ENCODE data around the gene MICAL1. TPM values are rescaled to one million over a fixed set of nuclear protein-coding genes. Genes with fewer than 3 reads are reported as not detected.
A peak's percentile ranks its signal among the peaks of the same experiment; 100 is the strongest.

The MICAL1 gene
- total and polyA plus RNA-seq, 2 donors from 2014 or later: 13.7 to 38.7 TPM

DNA sequence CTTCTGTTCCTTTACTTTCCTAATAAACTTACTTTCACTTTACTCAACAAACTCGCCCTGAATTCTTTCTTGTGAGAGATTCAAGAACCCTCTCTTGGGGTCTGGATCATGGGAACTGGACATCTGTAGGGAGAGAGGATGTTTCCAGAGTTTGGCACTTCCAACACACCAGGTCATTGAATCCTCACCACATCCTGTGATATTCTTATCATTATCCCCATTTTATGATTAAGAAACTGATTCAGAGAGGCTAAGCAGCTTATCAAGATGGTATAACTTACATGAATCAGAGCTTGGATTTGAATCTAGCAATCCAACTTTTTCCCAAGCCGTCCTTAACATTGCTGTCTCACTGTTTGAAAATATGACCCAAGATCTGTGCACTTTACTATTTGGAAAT is 30.6 kb downstream of the MICAL1 start:
- no peaks in the 10 kb centered on the region for H3K9me3 ChIP-seq (ENCODE audit: control insufficient read depth in 2 of 3, insufficient read depth in 1 of 3, low read length in 3 of 3)
- DNase-seq: no peak
- H3K27me3 ChIP-seq (ENCODE audit: control insufficient read depth, insufficient read depth, low read length): no peaks in the 10 kb centered on the region
- no peak overlapping the region for H3K9ac ChIP-seq (ENCODE audit: low read length in 3 of 3)
- H3K4me1 ChIP-seq (ENCODE audit: control insufficient read depth in 2 of 3, insufficient read depth in 2 of 3, low read depth in 1 of 3, low read length in 3 of 3): peaks cover 0 to 5% (median 4%) of the 10 kb centered on the region in 3 donors
- no peaks in the 10 kb centered on the region for H3K36me3 ChIP-seq (ENCODE audit: control insufficient read depth in 2 of 3, insufficient read depth in 3 of 3, low read length in 3 of 3)
- TF ChIP-seq, protein P1, sequence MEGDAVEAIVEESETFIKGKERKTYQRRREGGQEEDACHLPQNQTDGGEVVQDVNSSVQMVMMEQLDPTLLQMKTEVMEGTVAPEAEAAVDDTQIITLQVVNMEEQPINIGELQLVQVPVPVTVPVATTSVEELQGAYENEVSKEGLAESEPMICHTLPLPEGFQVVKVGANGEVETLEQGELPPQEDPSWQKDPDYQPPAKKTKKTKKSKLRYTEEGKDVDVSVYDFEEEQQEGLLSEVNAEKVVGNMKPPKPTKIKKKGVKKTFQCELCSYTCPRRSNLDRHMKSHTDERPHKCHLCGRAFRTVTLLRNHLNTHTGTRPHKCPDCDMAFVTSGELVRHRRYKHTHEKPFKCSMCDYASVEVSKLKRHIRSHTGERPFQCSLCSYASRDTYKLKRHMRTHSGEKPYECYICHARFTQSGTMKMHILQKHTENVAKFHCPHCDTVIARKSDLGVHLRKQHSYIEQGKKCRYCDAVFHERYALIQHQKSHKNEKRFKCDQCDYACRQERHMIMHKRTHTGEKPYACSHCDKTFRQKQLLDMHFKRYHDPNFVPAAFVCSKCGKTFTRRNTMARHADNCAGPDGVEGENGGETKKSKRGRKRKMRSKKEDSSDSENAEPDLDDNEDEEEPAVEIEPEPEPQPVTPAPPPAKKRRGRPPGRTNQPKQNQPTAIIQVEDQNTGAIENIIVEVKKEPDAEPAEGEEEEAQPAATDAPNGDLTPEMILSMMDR (IDR thresholded peaks at IDR 0.05; ENCODE audit: borderline replicate concordance, extremely low read depth, insufficient read depth): no peak
- intact Hi-C loops (cut with DNase I): no loop called here
- H3K27ac ChIP-seq (ENCODE audit: low read depth in 2 of 2, low read length in 2 of 2): no peak overlapping the region
- no peak for FAIRE-seq
- no peak overlapping the region for H3K4me3 ChIP-seq (ENCODE audit: low read length in 3 of 3)

DNA sequence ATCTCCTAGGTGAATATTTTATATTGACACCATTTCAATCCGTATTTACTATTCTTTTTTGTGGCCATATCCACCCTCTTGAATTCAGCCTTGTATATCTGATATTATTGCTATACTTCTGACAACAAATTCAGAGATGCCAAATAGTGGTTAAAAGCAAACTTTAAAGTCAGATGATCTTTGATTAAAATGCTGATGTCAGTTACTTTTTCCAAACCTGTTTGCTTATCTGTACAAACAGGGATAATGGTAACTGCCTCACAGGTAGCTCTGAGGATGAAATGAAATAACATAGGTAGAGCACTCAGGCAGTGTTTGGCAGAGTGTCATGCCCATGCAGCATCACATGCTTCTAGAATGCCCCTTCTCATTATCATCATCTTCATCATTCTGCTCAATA is 34.4 kb downstream of the MICAL1 start:
- TF ChIP-seq, protein P1 (IDR thresholded peaks at IDR 0.05; ENCODE audit: borderline replicate concordance, extremely low read depth, insufficient read depth): no peak
- Histone ChIP-seq H3K27me3 (ENCODE audit: control insufficient read depth, insufficient read depth, low read length) (no peaks in the 10 kb centered on the region), H3K4me3 (ENCODE audit: low read length in 3 of 3) (no peak overlapping the region), H3K9ac (ENCODE audit: low read length in 3 of 3) (no peak overlapping the region), H3K27ac (ENCODE audit: low read depth in 2 of 2, low read length in 2 of 2) (peak overlapping the region in 1 of 2 donors; percentile 55), H3K4me1 (ENCODE audit: control insufficient read depth in 2 of 3, insufficient read depth in 2 of 3, low read depth in 1 of 3, low read length in 3 of 3) (peaks cover 0 to 5% (median 4%) of the 10 kb centered on the region in 3 donors), H3K9me3 (ENCODE audit: control insufficient read depth in 2 of 3, insufficient read depth in 1 of 3, low read length in 3 of 3) (no peaks in the 10 kb centered on the region), H3K36me3 (ENCODE audit: control insufficient read depth in 2 of 3, insufficient read depth in 3 of 3, low read length in 3 of 3) (no peaks in the 10 kb centered on the region)
- DNase-seq: no peak
- intact Hi-C loops (cut with DNase I): no loop called here
- FAIRE-seq: no peak

DNA sequence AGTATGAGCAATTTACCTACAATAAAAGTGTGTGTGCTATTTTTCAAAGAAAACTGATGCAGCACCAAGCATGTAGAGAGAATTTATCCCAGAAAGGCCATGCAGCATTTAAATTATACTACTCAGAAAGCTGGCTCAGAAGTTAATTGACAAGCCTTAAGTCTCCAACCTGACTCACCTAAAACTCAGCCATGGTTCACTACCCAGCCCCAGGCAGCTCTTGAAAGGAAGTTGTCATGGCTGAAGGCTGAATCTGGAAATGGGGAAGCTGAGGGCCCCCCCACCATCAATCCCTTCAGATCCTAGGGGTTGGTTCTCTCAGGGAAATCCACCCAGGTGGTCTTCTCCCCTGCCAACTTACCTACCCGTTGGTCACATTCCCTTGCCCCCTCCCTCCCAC is 34.8 kb downstream of the MICAL1 start:
- no peak for FAIRE-seq
- DNase-seq: peak in 3 of 5 donors; percentile 28 to 72 (median 58)
- H3K27me3 ChIP-seq (ENCODE audit: control insufficient read depth, insufficient read depth, low read length): no peaks in the 10 kb centered on the region

More for the DNA sequence above, 34.8 kb downstream of the MICAL1 start:
- Histone ChIP-seq H3K36me3 (ENCODE audit: control insufficient read depth in 2 of 3, insufficient read depth in 3 of 3, low read length in 3 of 3) (no peaks in the 10 kb centered on the region), H3K9me3 (ENCODE audit: control insufficient read depth in 2 of 3, insufficient read depth in 1 of 3, low read length in 3 of 3) (no peaks in the 10 kb centered on the region), H3K4me1 (ENCODE audit: control insufficient read depth in 2 of 3, insufficient read depth in 2 of 3, low read depth in 1 of 3, low read length in 3 of 3) (peaks cover 0 to 5% (median 4%) of the 10 kb centered on the region in 3 donors), H3K4me3 (ENCODE audit: low read length in 3 of 3) (no peak overlapping the region), H3K9ac (ENCODE audit: low read length in 3 of 3) (no peak overlapping the region), H3K27ac (ENCODE audit: low read depth in 2 of 2, low read length in 2 of 2) (peak overlapping the region in 1 of 2 donors; percentile 55)
- intact Hi-C loops (cut with DNase I): no loop called here
- TF ChIP-seq, protein P1 (IDR thresholded peaks at IDR 0.05; ENCODE audit: borderline replicate concordance, extremely low read depth, insufficient read depth): no peak
